Trophoblast cell (in vitro differentiated cells and primary cell): ENCODE results near the gene LRRC7.

ENCODE experiments used
- DNase-seq, 2 donors: peaks; one replicate each; pipeline ENCODE4 v3.0.0-alpha.2; 2016
- H2AFZ ChIP-seq: 2 replicates; pipeline ENCODE4 v1.6.1; 2013; ENCODE audit warnings: low read length, moderate library complexity, mild to moderate bottlenecking; ENCODE audit not compliant: insufficient read depth, poor library complexity
- H2AK5ac ChIP-seq: 2 replicates; pipeline ENCODE4 v1.6.1; 2013; ENCODE audit warnings: mild to moderate bottlenecking, low read length
- H2BK120ac ChIP-seq: 2 replicates; pipeline ENCODE4 v1.6.1; 2013; ENCODE audit warnings: low read length, mild to moderate bottlenecking, moderate library complexity; ENCODE audit not compliant: insufficient read depth, poor library complexity
- H2BK12ac ChIP-seq: 2 replicates; pipeline ENCODE4 v1.6.1; 2013; ENCODE audit warnings: mild to moderate bottlenecking, low read length, moderate library complexity
- H2BK5ac ChIP-seq: 2 replicates; pipeline ENCODE4 v1.6.1; 2013; ENCODE audit warnings: low read length, low read depth, moderate library complexity, mild to moderate bottlenecking; ENCODE audit not compliant: poor library complexity
- H3K14ac ChIP-seq: 2 replicates; pipeline ENCODE4 v1.6.1; 2013; ENCODE audit warnings: mild to moderate bottlenecking, low read length
- H3K18ac ChIP-seq: 2 replicates; pipeline ENCODE4 v1.6.1; 2013; ENCODE audit warnings: mild to moderate bottlenecking, low read length
- H3K23ac ChIP-seq: 2 replicates; pipeline ENCODE4 v1.6.1; 2013; ENCODE audit warnings: low read length
- H3K27ac ChIP-seq: 2 replicates; pipeline ENCODE4 v1.5.1; 2013; ENCODE audit warnings: low read depth, mild to moderate bottlenecking, inconsistent platforms, low read length, moderate library complexity
- H3K27me3 ChIP-seq: 2 replicates; pipeline ENCODE4 v1.6.1; 2013; ENCODE audit warnings: inconsistent platforms, mild to moderate bottlenecking, low read length, moderate library complexity; ENCODE audit not compliant: insufficient read depth
- H3K36me3 ChIP-seq, 2 experiments: 1 replicate in 1 of 2; 2 replicates in 1 of 2; pipeline ENCODE4 v1.6.1; 2013; ENCODE audit warnings: low read length in 2 of 2, mild to moderate bottlenecking in 2 of 2, moderate library complexity in 1 of 2; ENCODE audit not compliant: insufficient read depth in 2 of 2, control insufficient read depth in 1 of 2
- H3K4ac ChIP-seq: 2 replicates; pipeline ENCODE4 v1.6.1; 2013; ENCODE audit warnings: low read depth, mild to moderate bottlenecking, low read length, moderate library complexity
- H3K4me1 ChIP-seq, 2 experiments: 1 replicate in 1 of 2; 2 replicates in 1 of 2; pipeline ENCODE4 v1.6.1; 2013; ENCODE audit warnings: low read length in 2 of 2, mild to moderate bottlenecking in 2 of 2, moderate library complexity in 1 of 2; ENCODE audit not compliant: insufficient read depth in 2 of 2, control insufficient read depth in 1 of 2
- H3K4me2 ChIP-seq: 2 replicates; pipeline ENCODE4 v1.6.1; 2013; ENCODE audit warnings: inconsistent platforms, mild to moderate bottlenecking, low read length, moderate library complexity
- H3K4me3 ChIP-seq: 2 replicates; pipeline ENCODE4 v1.5.1; 2013; ENCODE audit warnings: mild to moderate bottlenecking, low read depth, low read length, inconsistent platforms
- H3K79me1 ChIP-seq: one replicate; pipeline ENCODE4 v1.6.1; 2013; ENCODE audit warnings: low read length
- H3K79me2 ChIP-seq: 2 replicates; pipeline ENCODE4 v1.6.1; 2013; ENCODE audit warnings: low read length, mild to moderate bottlenecking; ENCODE audit not compliant: control insufficient read depth, insufficient read depth, poor library complexity
- H3K9ac ChIP-seq: 2 replicates; pipeline ENCODE4 v1.6.1; 2013; ENCODE audit warnings: mild to moderate bottlenecking, low read length
- H3K9me3 ChIP-seq: 2 replicates; pipeline ENCODE4 v1.6.1; 2013; ENCODE audit warnings: low read depth, mild to moderate bottlenecking, control low read depth, inconsistent platforms, low read length; ENCODE audit not compliant: insufficient read depth
- H4K12ac ChIP-seq: 2 replicates; pipeline ENCODE4 v1.6.1; 2013; ENCODE audit warnings: low read depth, mild to moderate bottlenecking, low read length, moderate library complexity
- H4K8ac ChIP-seq: 2 replicates; pipeline ENCODE4 v1.6.1; 2013; ENCODE audit warnings: low read depth, mild to moderate bottlenecking, low read length, moderate library complexity
- H4K91ac ChIP-seq: one replicate; pipeline ENCODE4 v1.6.1; 2013; ENCODE audit warnings: low read depth, mild to moderate bottlenecking, low read length, moderate library complexity
- WGBS: extraction: QIAGEN DNeasy Blood & Tissue Kit; methylation state at CpG from one replicate; pipeline ENCODE4 v1.1.7; 2013; ENCODE audit warnings: missing lambda C conversion rate; ENCODE audit not compliant: insufficient read length, insufficient coverage; ENCODE audit errors: extremely low coverage; 5-methylcytosine and 5-hydroxymethylcytosine counted together

Gene LRRC7

DNA sequence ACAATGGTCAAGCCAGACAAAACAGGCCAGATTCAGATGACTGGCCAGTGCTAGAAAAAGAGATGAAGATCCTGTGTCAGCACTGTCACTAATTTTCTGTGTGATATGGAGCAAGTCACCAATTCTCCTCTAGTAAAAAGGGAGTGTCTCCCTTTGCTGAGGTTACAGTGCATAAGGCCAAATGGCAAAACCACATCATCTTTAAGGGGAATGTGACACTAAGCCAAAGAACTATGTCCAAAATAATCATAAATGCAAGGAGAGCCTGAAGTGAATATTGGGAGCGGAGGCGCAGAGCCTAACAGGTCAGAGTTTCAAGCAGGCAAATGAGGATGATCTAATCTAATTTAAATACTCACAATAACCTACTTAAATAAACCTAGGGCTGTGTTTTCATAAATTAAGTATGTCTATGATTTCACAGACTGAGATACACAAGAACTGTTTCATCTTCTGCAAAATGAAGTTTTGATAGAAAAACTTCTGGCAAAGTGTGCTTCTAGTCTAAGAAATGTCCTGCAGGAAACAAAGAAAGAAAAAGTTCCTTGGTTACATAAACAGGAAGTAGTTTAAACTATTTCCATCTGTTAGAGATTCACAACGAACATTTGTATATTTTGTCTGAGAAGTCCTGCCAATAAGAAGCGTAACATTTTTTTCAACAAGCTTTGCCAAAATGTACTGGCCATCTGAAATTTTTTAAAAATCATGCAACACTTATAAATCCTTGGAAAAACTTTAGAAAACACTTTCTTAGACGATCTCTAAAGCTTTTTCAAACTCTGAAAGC lies 347.4 kb downstream of the LRRC7 start:
- Histone ChIP-seq H3K14ac (no peak overlapping the region), H2AK5ac (no peak overlapping the region), H3K4me2 (no peak overlapping the region), H3K9ac (no peak overlapping the region), H3K23ac (no peak overlapping the region), H3K4me1 (no peaks in the 10 kb centered on the region), H2AFZ (no peak overlapping the region), H2BK120ac (no peak overlapping the region), H4K12ac (no peak overlapping the region), H3K79me2 (no peaks in the 10 kb centered on the region), H3K27me3 (no peaks in the 10 kb centered on the region), H3K4ac (no peak overlapping the region), H3K27ac (no peak overlapping the region), H2BK5ac (no peak overlapping the region), H2BK12ac (no peak overlapping the region), H3K36me3 (no peaks in the 10 kb centered on the region), H3K9me3 (no peaks in the 10 kb centered on the region), H4K91ac (no peak overlapping the region), H4K8ac (no peak overlapping the region), H3K18ac (no peak overlapping the region), H3K79me1 (no peaks in the 10 kb centered on the region), H3K4me3 (no peak overlapping the region)
- WGBS = no CpG with 5 or more reads among the region's 5 CpGs
- DNase-seq = no peak

DNA sequence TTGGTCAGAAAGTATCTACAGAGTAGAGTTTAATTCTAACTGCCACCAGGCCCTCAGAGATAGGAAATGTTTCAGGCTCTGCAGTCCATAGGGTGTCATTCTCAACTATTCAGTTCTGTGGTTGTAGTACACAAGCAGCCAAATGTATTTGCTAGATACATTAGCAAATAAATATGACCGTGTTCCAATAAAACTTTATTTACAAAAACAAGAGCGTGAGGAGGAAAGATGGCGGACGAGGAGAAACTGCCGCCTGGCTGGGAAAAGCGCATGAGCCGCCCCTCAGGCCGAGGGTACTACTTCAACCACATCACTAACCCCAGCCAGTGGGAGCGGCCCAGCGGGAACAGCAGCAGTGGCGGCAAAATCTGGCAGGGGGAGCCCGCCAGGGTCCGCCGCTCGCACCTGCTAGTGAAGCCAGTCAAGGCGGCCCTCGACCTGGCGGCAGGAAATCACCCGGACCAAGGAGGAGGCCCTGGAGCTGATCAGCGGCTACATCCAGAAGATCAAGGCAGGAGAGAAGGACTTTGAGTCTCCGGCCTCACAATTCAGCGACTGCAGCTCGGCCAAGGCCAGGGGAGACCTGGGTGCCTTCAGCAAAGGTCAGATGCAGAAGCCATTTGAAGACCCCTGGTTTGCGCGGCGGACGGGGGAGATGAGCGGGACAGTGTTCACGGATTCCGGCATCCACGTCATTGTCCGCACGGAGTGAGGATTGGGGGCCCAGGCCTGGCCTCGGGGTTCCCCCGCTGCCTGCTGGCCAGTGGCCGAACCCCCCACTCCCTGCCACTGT lies 351.6 kb downstream of the LRRC7 start:
- H2BK12ac ChIP-seq = no peak overlapping the region
- no peak overlapping the region for H4K8ac ChIP-seq
- no peak overlapping the region for H3K4me3 ChIP-seq
- no peak overlapping the region for H3K18ac ChIP-seq
- H3K4ac ChIP-seq = no peak overlapping the region
- no peak overlapping the region for H3K23ac ChIP-seq
- no peaks in the 10 kb centered on the region for H3K79me1 ChIP-seq
- H3K36me3 ChIP-seq = no peaks in the 10 kb centered on the region
- no peaks in the 10 kb centered on the region for H3K27me3 ChIP-seq
- no peak overlapping the region for H3K14ac ChIP-seq
- H3K79me2 ChIP-seq = no peaks in the 10 kb centered on the region
- H2BK5ac ChIP-seq = no peak overlapping the region
- no peak overlapping the region for H2AK5ac ChIP-seq
- WGBS = no CpG with 5 or more reads among the region's 36 CpGs
- H3K9me3 ChIP-seq = no peaks in the 10 kb centered on the region
- no peak overlapping the region for H2AFZ ChIP-seq
- H2BK120ac ChIP-seq = no peak overlapping the region
- H3K9ac ChIP-seq = no peak overlapping the region
- no peak overlapping the region for H3K27ac ChIP-seq
- no peak overlapping the region for H4K12ac ChIP-seq
- no peak overlapping the region for H3K4me2 ChIP-seq
- no peak overlapping the region for H4K91ac ChIP-seq
- no peak for DNase-seq
- H3K4me1 ChIP-seq = no peaks in the 10 kb centered on the region

DNA sequence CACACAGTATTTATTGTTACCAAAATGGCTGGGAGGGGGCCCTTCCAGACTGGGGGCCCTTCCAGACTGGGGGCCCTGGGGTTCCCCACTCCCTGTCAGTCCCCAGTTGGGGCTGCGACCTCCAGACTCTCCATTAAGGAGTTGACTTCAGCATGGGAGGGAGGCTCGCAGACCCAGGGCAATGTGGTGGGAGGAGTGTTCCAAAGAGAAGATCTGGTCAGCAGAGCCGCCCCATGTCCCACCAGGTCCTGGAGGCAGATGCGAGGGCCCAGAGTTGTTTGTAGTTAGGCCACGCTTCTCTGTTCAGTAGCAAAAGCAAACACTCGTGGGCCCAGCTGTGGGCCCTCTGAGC lies 352.2 kb downstream of the LRRC7 start:
- H3K23ac ChIP-seq = no peak overlapping the region
- no peak overlapping the region for H4K91ac ChIP-seq

DNA sequence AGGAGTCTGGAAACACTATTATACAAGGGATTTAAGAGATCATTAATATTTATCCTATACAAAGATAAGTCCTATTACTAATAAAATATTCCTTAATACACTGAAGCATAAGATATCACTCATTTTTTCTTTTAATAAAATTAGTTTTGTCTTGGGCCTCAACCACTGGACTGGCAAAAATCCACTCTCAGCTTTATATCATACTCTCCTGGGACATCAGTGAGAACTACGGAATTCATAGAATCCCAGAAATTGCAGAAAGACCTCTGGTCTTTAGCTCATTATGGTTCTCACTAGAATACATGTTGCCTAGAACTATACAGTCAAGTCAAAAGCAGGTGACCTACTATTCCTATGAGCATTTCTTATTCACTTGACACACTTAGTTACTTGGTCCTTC lies 352.7 kb downstream of the LRRC7 start:
- H3K36me3 ChIP-seq = no peaks in the 10 kb centered on the region
- H4K91ac ChIP-seq = no peak overlapping the region
- H4K8ac ChIP-seq = no peak overlapping the region
- no peak overlapping the region for H2BK120ac ChIP-seq
- no peak overlapping the region for H3K4me2 ChIP-seq
- no peak overlapping the region for H3K9ac ChIP-seq
- no peak overlapping the region for H3K27ac ChIP-seq
- H3K18ac ChIP-seq = no peak overlapping the region
- no peak overlapping the region for H2BK5ac ChIP-seq
- H2AK5ac ChIP-seq = no peak overlapping the region
- H3K27me3 ChIP-seq = no peaks in the 10 kb centered on the region
- no CpG with 5 or more reads among the region's 1 CpG for WGBS
- DNase-seq = no peak
- H3K23ac ChIP-seq = no peak overlapping the region
- no peak overlapping the region for H2BK12ac ChIP-seq
- H2AFZ ChIP-seq = no peak overlapping the region
- no peaks in the 10 kb centered on the region for H3K79me1 ChIP-seq
- H3K4me1 ChIP-seq = no peaks in the 10 kb centered on the region
- H3K79me2 ChIP-seq = no peaks in the 10 kb centered on the region
- no peak overlapping the region for H3K4ac ChIP-seq
- no peak overlapping the region for H4K12ac ChIP-seq
- H3K4me3 ChIP-seq = no peak overlapping the region
- H3K14ac ChIP-seq = no peak overlapping the region
- no peaks in the 10 kb centered on the region for H3K9me3 ChIP-seq

More for the DNA sequence above, 352.2 kb downstream of the LRRC7 start:
- H3K14ac ChIP-seq = no peak overlapping the region
- H3K36me3 ChIP-seq = no peaks in the 10 kb centered on the region
- WGBS = no CpG with 5 or more reads among the region's 6 CpGs
- H2AK5ac ChIP-seq = no peak overlapping the region
- H2BK5ac ChIP-seq = no peak overlapping the region
- no peak overlapping the region for H4K8ac ChIP-seq
- H2BK12ac ChIP-seq = no peak overlapping the region
- H3K79me1 ChIP-seq = no peaks in the 10 kb centered on the region
- no peak overlapping the region for H3K18ac ChIP-seq
- no peak overlapping the region for H3K4me3 ChIP-seq
- no peak overlapping the region for H4K12ac ChIP-seq
- no peaks in the 10 kb centered on the region for H3K9me3 ChIP-seq
- no peaks in the 10 kb centered on the region for H3K27me3 ChIP-seq
- no peak overlapping the region for H3K4ac ChIP-seq
- DNase-seq = no peak
- no peak overlapping the region for H3K27ac ChIP-seq
- H3K79me2 ChIP-seq = no peaks in the 10 kb centered on the region
- no peak overlapping the region for H2AFZ ChIP-seq
- H3K9ac ChIP-seq = no peak overlapping the region
- no peak overlapping the region for H2BK120ac ChIP-seq
- no peak overlapping the region for H3K4me2 ChIP-seq
- no peaks in the 10 kb centered on the region for H3K4me1 ChIP-seq
